Osteoblast (primary cell): Measurements from ENCODE around the gene PIP5K1B. TPM values are rescaled to one million over a fixed set of nuclear protein-coding genes. Genes with fewer than 3 reads are reported as not detected.
A peak's percentile ranks its signal among the peaks of the same experiment; 100 is the strongest.

Experiments
- DNase-seq: peaks from one replicate; pipeline ENCODE4 v3.0.0; 2011; ENCODE audit warnings: low spot score, mixed read lengths; ENCODE audit not compliant: insufficient read length; ENCODE audit errors: missing footprints
- H2AFZ ChIP-seq: 2 replicates; pipeline ENCODE4 v1.6.0; 2011; ENCODE audit warnings: mild to moderate bottlenecking, low read length
- H3K27ac ChIP-seq: 2 replicates; pipeline ENCODE4 v1.5.1; 2011; ENCODE audit warnings: mild to moderate bottlenecking, low read depth, low read length, moderate library complexity
- H3K27me3 ChIP-seq: 2 replicates; pipeline ENCODE4 v1.6.0; 2012; ENCODE audit warnings: mild to moderate bottlenecking, control low read depth, inconsistent platforms, low read length, moderate library complexity; ENCODE audit not compliant: insufficient read depth
- H3K36me3 ChIP-seq: 2 replicates; pipeline ENCODE4 v1.5.1; 2011; ENCODE audit warnings: mild to moderate bottlenecking, low read length, control low read depth, moderate library complexity; ENCODE audit not compliant: insufficient read depth
- H3K4me1 ChIP-seq: 2 replicates; pipeline ENCODE4 v1.5.1; 2011; ENCODE audit warnings: mild to moderate bottlenecking, low read length, control low read depth, moderate library complexity; ENCODE audit not compliant: insufficient read depth
- H3K4me2 ChIP-seq: 2 replicates; pipeline ENCODE4 v1.6.0; 2011; ENCODE audit warnings: mild to moderate bottlenecking, low read length; ENCODE audit not compliant: insufficient read depth
- H3K4me3 ChIP-seq: fragments of 200-600 bp; sonication (generic); 3 replicates; pipeline ENCODE4 v1.5.1; 2012; ENCODE audit warnings: mild to moderate bottlenecking, low read length, inconsistent platforms; ENCODE audit not compliant: insufficient read depth
- H3K79me2 ChIP-seq: 2 replicates; pipeline ENCODE4 v1.6.0; 2012; ENCODE audit warnings: mild to moderate bottlenecking, low read length, control low read depth, inconsistent platforms; ENCODE audit not compliant: insufficient read depth
- H3K9me3 ChIP-seq: 2 replicates; pipeline ENCODE4 v1.5.1; 2011; ENCODE audit warnings: low read depth, low read length, control low read depth
- H4K20me1 ChIP-seq: 2 replicates; pipeline ENCODE4 v1.6.0; 2012; ENCODE audit warnings: mild to moderate bottlenecking, low read length, control low read depth; ENCODE audit not compliant: insufficient read depth
- total RNA-seq: library from RNA; depleted of rRNA; stranded (reverse); fragments of >200 nt; gene quantifications from 2 replicates; pipeline ENCODE4 v1.2.3, GENCODE V29; 2012
- TF ChIP-seq, protein P1 (sequence below): IDR thresholded peaks from 2 replicates; pipeline ENCODE4 v1.5.1; 2011; ENCODE audit warnings: mild to moderate bottlenecking, low read depth, low read length, moderate library complexity; ENCODE audit errors: extremely low read depth

PIP5K1B gene
- total RNA-seq, 1 donor = not detected

DNA sequence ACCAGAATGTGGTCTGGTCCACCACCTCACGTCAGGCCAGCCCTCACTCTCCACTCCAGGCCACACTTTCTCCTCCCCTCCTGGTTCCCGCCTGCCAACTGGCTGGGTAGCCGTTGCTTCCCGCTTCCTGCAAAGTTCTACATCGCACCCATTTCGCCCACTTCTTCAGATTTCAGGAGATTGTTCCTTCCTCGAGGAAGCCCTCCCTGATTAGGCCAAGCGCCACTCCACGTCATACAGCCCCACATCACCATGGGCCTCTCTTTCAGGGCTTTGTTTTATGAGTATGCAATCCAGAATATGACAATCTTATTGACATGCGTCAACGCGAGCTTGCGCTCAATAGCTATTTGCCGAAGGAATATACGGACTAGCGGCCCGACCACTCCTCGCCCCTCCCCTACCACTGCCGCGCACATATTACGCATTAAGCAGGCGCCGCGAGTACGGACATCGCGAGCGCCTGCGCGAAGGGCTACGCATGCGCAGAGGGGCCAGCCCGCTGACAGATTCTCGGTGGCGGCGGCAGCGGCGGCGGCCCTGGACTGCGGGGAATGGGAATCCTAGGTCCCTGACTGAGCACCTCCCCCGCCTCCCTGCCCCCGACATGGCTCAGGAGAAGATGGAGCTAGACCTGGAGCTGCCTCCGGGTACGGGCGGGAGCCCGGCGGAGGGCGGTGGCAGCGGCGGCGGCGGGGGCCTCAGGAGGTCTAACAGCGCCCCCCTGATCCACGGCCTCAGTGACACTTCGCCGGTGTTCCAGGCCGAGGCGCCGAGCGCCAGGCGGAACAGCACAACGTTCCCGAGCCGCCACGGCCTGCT lies 74.7 kb downstream of the PIP5K1B start:
- peak overlapping the region; percentile 99 for H3K4me2 ChIP-seq
- peaks cover 14% of the 10 kb centered on the region for H4K20me1 ChIP-seq
- H3K4me3 ChIP-seq = peak overlapping the region; percentile 82
- peaks cover 24% of the 10 kb centered on the region for H3K4me1 ChIP-seq
- H3K27me3 ChIP-seq = no peaks in the 10 kb centered on the region
- TF ChIP-seq, protein P1, sequence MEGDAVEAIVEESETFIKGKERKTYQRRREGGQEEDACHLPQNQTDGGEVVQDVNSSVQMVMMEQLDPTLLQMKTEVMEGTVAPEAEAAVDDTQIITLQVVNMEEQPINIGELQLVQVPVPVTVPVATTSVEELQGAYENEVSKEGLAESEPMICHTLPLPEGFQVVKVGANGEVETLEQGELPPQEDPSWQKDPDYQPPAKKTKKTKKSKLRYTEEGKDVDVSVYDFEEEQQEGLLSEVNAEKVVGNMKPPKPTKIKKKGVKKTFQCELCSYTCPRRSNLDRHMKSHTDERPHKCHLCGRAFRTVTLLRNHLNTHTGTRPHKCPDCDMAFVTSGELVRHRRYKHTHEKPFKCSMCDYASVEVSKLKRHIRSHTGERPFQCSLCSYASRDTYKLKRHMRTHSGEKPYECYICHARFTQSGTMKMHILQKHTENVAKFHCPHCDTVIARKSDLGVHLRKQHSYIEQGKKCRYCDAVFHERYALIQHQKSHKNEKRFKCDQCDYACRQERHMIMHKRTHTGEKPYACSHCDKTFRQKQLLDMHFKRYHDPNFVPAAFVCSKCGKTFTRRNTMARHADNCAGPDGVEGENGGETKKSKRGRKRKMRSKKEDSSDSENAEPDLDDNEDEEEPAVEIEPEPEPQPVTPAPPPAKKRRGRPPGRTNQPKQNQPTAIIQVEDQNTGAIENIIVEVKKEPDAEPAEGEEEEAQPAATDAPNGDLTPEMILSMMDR = peak; percentile 26
- peak overlapping the region; percentile 100 for H2AFZ ChIP-seq
- H3K27ac ChIP-seq = peak overlapping the region; percentile 95
- H3K9me3 ChIP-seq = no peaks in the 10 kb centered on the region
- DNase-seq = peak; percentile 94
- peaks cover 18% of the 10 kb centered on the region for H3K79me2 ChIP-seq
- H3K36me3 ChIP-seq = no peaks in the 10 kb centered on the region

DNA sequence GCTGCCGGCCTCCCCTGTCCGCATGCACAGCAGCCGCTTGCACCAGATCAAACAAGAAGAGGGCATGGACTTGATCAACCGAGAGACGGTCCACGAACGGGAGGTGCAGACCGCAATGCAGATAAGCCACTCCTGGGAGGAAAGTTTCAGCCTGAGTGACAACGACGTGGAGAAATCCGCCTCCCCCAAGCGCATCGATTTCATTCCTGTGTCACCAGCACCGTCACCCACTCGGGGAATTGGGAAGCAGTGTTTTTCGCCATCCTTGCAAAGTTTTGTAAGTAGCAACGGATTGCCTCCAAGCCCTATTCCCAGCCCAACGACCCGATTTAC lies 75.3 kb downstream of the PIP5K1B start:
- H3K4me1 ChIP-seq = peaks cover 24% of the 10 kb centered on the region
- H3K79me2 ChIP-seq = peaks cover 18% of the 10 kb centered on the region
- H3K4me3 ChIP-seq = peak overlapping the region; percentile 82
- H3K9me3 ChIP-seq = no peaks in the 10 kb centered on the region
- no peaks in the 10 kb centered on the region for H3K36me3 ChIP-seq
- peak overlapping the region; percentile 99 for H3K4me2 ChIP-seq
- no peak for DNase-seq
- peak overlapping the region; percentile 89 for H2AFZ ChIP-seq
- H3K27ac ChIP-seq = peak overlapping the region; percentile 95
- TF ChIP-seq, protein P1 = no peak
- peaks cover 19% of the 10 kb centered on the region for H4K20me1 ChIP-seq
- H3K27me3 ChIP-seq = no peaks in the 10 kb centered on the region

DNA sequence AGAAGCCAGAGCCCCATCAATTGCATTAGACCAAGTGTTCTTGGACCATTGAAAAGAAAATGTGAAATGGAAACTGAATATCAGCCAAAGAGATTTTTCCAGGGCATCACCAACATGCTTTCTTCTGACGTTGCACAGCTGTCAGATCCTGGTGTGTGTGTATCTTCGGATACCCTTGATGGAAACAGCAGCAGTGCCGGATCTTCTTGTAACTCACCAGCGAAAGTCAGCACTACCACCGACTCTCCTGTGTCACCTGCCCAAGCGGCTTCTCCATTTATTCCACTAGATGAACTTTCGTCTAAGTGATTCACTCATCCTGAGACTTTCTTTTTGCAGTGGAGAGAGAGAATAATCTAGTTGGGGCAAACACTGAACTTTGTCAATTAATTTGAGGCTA lies 75.7 kb downstream of the PIP5K1B start:
- Histone ChIP-seq H4K20me1 (peaks cover 21% of the 10 kb centered on the region), H3K4me1 (peaks cover 24% of the 10 kb centered on the region), H3K4me2 (peak overlapping the region; percentile 99), H2AFZ (peak overlapping the region; percentile 89), H3K27ac (peak overlapping the region; percentile 95), H3K27me3 (no peaks in the 10 kb centered on the region), H3K4me3 (peak overlapping the region; percentile 82), H3K36me3 (no peaks in the 10 kb centered on the region), H3K9me3 (no peaks in the 10 kb centered on the region), H3K79me2 (peaks cover 18% of the 10 kb centered on the region)
- peak; percentile 57 for DNase-seq
- TF ChIP-seq, protein P1 = no peak

DNA sequence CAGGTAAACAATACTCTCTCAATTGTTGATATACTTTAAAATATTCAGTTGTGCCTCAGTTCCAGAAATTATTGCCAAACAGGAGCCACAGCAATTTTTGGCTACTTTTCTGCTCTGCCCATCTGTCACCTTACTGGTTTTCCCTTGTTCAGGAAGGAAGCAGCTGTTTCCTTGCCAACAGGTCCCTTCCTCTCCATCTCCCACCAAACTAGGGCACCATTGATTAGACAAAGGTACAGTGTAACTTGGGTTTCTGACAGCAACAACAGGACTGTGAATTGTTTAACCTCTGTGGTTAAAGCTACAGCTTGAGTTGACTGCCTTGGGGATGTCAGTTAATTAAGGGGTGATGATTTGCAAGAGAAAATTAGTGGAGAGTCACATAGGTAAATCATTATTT lies 76.9 kb downstream of the PIP5K1B start:
- Histone ChIP-seq H3K4me2 (peak overlapping the region; percentile 36), H3K9me3 (no peaks in the 10 kb centered on the region), H3K4me1 (peaks cover 24% of the 10 kb centered on the region), H4K20me1 (peaks cover 21% of the 10 kb centered on the region), H3K79me2 (peaks cover 18% of the 10 kb centered on the region), H3K27ac (no peak overlapping the region), H3K27me3 (no peaks in the 10 kb centered on the region), H2AFZ (no peak overlapping the region), H3K36me3 (no peaks in the 10 kb centered on the region), H3K4me3 (no peak overlapping the region)
- TF ChIP-seq, protein P1 = no peak
- no peak for DNase-seq
